Heart right ventricle (tissue), 16 donors: Measurements from ENCODE around the gene LRP5. TPM values are rescaled to one million over a fixed set of nuclear protein-coding genes. Genes with fewer than 3 reads are reported as not detected.

Experiments used
- ATAC-seq, 8 donors: fragments of 200-7000 bp; cut with Tn5 transposase; one replicate each; pipeline ENCODE4 v1.9.1; 2020; ENCODE audit warnings: mild to moderate bottlenecking in 8 of 8, moderate library complexity in 8 of 8, moderate number of reproducible peaks in 1 of 8
- DNase-seq, 2 donors: peaks; one replicate each; pipeline ENCODE4 v3.0.0-alpha.2; 2020
- H3K27ac ChIP-seq, 10 donors: fragments of 200-600 bp; sonication (generic) in 2 of 10; one replicate each; pipeline versions ENCODE4 v1.5.0 to v1.8.0; 2020 to 2022; ENCODE audit warnings: mild to moderate bottlenecking in 3 of 10
- H3K27me3 ChIP-seq, 7 donors: fragments of 200-600 bp; one replicate each; pipeline ENCODE4 v1.8.0; 2021 to 2022; ENCODE audit warnings: mild to moderate bottlenecking in 2 of 7
- H3K36me3 ChIP-seq, 9 donors: fragments of 200-600 bp; sonication (generic) in 1 of 9; one replicate each; pipeline versions ENCODE4 v1.5.0 to v1.8.0; 2020 to 2022; ENCODE audit warnings: mild to moderate bottlenecking in 2 of 9
- H3K4me1 ChIP-seq, 9 donors: fragments of 200-600 bp; sonication (generic) in 1 of 9; one replicate each; pipeline versions ENCODE4 v1.5.0 to v1.8.0; 2020 to 2022; ENCODE audit warnings: mild to moderate bottlenecking in 4 of 9
- H3K4me3 ChIP-seq, 10 donors: fragments of 200-600 bp; sonication (generic) in 2 of 10; one replicate each; pipeline versions ENCODE4 v1.5.0 to v1.8.0; 2020 to 2022; ENCODE audit warnings: mild to moderate bottlenecking in 7 of 10, moderate library complexity in 2 of 10
- H3K9me3 ChIP-seq, 11 donors: fragments of 200-600 bp in 10 of 11; sonication (generic) in 2 of 11; one replicate each; pipeline versions ENCODE4 v1.5.0 to v1.8.0; 2013 to 2022; ENCODE audit warnings: mild to moderate bottlenecking in 2 of 11, control low read depth in 1 of 11, moderate library complexity in 1 of 11
- WGBS, 2 donors: extraction: QIAGEN DNeasy Blood & Tissue Kit; methylation state at CpG; one replicate each; pipeline ENCODE4 v1.1.7; 2013; ENCODE audit warnings: inconsistent platforms in 1 of 2; 5-methylcytosine and 5-hydroxymethylcytosine counted together
- intact Hi-C, 10 donors: fragments of 100-400 bp; cut with DNase I; formaldehyde crosslinking; loops; one replicate each; pipeline versions ENCODE4 v1.11.1 to v1.14.2; 2022
- polyA plus RNA-seq, 2 donors: library from polyadenylated mRNA; stranded (reverse); fragments of 200-250 nt; gene quantifications; one replicate each; pipeline ENCODE4 v1.2.3, GENCODE V29; 2013
- total RNA-seq, 10 donors: library from RNA; stranded (reverse); fragmentation: NEBNext Ultra II Directional in 3 of 10; extraction: Animal tissue kit (Norgen Biotek cat#: 25700) in 3 of 10; gene quantifications; one replicate each; pipeline versions ENCODE4 v1.2.1 to v1.2.4, GENCODE V29; 2021 to 2023
- TF ChIP-seq, protein P1 (sequence below), 9 donors: fragments of 200-600 bp; sonication (generic) in 2 of 9; IDR thresholded peaks; one replicate each; pipeline versions ENCODE4 v1.5.0 to v1.8.0; 2021 to 2022; ENCODE audit warnings: antibody characterized with exemption in 9 of 9, mild to moderate bottlenecking in 5 of 9, moderate library complexity in 1 of 9
- donor health status: Arrhythmogenic right ventricular cardiomyopathy.
- donor health status: ischemic (EF 13 %, LVEDD 7.1; RV severe dilation, severe dysfunction).
- donor health status: healthy with polysubstance abuse.
- donor health status: DM: no; HTN: yes; CAD: no.
- donor health status: DM: no; HTN: no; CAD: no.
- donor health status: ischemic (EF 25% LVEDD 6.9; RV normal size, moderate dysfunction).
- donor health status: ischemic (EF 25% LVEDD 5.7; RV mildly dilated, moderate dysfunction).
- donor health status: healthy.
- donor health status: DM: yes; HTN: yes; CAD: no.
- donor health status: Ischemic cardiomyopathy.
- donor health status: ischemic (EF 35%, LVEDD 5.7; RV mildly dilated, moderate dysfunction).
- donor health status: nonischemic (EF 11% LVEDD 7.7; RV severe dilation, severe dysfunction).
- donor health status: DM: yes; HTN: yes; CAD: no.
- donor health status: PGD.
- donor health status: ischemic (EF 29% LVEDD 5.4; RV normal size, mild dysfunction).
- donor health status: nonischemic (EF 23%, LVEDD 6.1; RV moderate dilation, normal function).

LRP5 gene
- total and polyA plus RNA-seq, 12 donors: 23.2 to 73.3 (median 46.3) TPM

DNA sequence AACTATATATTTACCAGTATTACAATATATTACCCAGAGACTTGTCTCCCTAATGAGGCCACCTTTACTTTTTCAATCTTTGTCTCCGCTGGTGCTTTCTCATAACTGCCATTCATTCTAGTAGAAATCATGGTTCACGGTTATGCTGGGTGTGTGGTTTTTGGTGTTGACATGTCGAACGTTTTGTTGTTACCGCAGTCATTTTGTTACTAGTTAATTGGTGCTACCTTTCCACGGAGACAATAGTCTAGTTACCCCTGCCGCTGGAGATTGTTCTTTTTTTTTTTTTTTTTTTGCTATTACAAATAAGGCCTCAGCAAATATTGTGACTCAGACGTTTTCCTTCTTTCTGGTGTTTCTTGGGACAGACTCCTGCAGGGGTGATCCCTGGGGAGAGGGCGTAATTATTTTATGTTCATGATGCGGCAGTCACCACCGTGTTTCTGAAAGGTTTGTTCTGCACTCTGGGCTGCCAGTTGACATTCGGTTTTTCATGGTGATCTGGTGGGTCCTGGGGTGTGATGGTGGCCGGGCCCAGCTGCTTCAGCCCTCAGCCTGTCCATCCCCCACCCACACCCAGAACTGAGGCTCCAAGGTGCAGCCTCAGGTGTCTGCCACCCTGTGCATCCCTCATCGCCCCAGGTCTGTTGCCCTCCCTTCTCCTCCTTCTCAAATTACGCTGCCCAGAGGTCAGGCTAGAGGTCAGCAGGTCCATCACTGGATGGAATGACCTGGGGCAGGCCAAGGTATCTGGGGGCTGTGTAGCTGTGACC is 28.6 kb downstream of the LRP5 start:
- WGBS, 2 donors: 71 to 75% methylated on average over 15 of the region's 15 CpGs
- no peak for ATAC-seq
- intact Hi-C loops: no loop called here
- Histone ChIP-seq H3K27ac (peak overlapping the region in 2 of 10 donors; percentile 27 to 39), H3K4me3 (no peak overlapping the region), H3K27me3 (no peaks in the 10 kb centered on the region), H3K9me3 (peaks cover 0 to 5% (median 0%) of the 10 kb centered on the region in 11 donors), H3K36me3 (no peaks in the 10 kb centered on the region), H3K4me1 (peaks cover 31 to 84% (median 52%) of the 10 kb centered on the region in 9 donors)
- TF ChIP-seq, protein P1, sequence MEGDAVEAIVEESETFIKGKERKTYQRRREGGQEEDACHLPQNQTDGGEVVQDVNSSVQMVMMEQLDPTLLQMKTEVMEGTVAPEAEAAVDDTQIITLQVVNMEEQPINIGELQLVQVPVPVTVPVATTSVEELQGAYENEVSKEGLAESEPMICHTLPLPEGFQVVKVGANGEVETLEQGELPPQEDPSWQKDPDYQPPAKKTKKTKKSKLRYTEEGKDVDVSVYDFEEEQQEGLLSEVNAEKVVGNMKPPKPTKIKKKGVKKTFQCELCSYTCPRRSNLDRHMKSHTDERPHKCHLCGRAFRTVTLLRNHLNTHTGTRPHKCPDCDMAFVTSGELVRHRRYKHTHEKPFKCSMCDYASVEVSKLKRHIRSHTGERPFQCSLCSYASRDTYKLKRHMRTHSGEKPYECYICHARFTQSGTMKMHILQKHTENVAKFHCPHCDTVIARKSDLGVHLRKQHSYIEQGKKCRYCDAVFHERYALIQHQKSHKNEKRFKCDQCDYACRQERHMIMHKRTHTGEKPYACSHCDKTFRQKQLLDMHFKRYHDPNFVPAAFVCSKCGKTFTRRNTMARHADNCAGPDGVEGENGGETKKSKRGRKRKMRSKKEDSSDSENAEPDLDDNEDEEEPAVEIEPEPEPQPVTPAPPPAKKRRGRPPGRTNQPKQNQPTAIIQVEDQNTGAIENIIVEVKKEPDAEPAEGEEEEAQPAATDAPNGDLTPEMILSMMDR (IDR thresholded peaks at IDR 0.05): no peak
- no peak for DNase-seq

DNA sequence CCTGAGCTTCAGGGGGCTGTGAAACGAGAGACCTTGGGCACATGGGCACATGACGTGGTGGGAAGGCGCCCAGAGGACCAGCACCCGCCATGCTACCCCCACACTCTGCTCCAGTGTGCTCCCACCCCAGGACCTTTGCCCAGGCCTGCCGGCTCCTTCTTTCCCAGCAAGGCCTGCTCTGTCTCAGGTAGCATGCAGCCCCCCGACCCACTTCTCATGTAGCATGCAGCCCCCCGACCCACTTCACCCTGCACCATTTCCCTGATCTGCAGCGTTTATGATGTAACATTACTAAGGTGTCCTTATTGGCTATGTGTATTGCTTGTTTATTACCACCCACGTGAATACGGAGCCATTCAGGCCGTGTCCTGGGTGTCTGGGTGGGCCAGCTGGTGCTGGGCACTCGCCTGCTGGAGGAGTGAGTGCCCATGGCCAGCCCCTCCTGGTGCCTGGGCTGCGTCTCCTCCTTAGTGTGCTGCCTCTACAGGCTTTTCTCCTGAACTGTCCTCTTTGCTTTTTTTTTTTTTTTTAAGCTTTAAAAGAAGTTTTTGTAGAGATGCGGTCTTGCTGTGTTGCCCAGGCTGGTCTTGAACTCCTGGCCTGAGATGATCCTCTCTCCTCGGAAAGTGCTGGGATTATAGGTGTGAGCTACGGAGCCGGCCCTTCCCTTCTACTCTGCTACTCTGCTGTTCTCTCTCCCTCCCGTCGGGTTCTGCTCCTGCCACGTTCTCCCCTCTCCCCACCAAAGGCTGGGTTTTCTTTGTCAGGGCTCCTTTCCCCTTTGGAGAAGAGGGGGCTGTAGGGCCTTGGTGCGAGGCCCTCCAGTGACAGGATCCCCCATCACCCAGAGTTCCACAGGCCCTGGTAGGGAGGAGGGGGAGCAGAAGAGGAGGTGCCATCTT is 29.4 kb downstream of the LRP5 start:
- Histone ChIP-seq H3K27me3 (no peaks in the 10 kb centered on the region), H3K9me3 (peaks cover 0 to 5% (median 0%) of the 10 kb centered on the region in 11 donors), H3K4me1 (peaks cover 33 to 85% (median 54%) of the 10 kb centered on the region in 9 donors), H3K4me3 (no peak overlapping the region), H3K36me3 (no peaks in the 10 kb centered on the region), H3K27ac (peak overlapping the region in 5 of 10 donors; percentile 39 to 73 (median 44))
- intact Hi-C loops: no loop called here
- ATAC-seq (peak in 1 of 8 donors; percentile 16), DNase-seq (no peak)
- TF ChIP-seq, protein P1 (IDR thresholded peaks at IDR 0.05): no peak
- WGBS, 2 donors: 79 to 84% methylated on average over 21 of the region's 21 CpGs

DNA sequence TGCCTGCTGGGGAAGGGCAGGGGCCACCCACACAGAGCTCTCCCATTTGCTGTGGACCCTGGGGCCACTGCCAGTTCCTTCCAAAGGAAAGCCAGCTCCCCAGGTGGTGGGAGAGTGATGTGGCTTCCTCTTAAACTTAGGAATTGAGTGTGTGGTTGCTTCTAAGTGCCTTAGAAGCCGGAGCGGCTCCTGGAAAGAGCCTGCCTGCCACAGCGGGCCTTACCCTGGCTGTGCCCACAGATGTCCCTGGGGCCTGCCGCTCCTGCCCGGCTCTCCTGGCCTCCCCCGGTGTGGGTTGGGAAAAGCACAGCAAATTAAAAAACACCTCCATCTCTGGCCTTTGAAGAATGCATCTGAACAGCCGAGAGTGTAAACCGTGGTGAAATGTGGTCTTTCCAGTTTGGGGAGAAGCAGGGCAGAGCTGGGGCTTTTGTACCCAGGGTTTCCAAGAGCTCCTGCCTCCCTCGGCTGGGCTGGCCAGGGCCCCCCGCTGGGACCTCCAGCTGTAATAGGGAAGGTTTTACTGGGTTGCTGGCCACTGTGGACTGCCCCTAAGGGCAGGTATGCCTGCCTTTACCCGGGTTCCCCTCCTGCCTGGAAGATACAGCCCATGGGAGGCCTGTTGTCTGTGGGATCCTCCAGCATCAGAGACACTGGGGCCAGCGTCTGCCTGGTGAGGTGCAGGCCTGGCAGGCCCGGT is 30.2 kb downstream of the LRP5 start:
- Histone ChIP-seq H3K27ac (peak overlapping the region in 5 of 10 donors; percentile 39 to 73 (median 44)), H3K4me1 (peaks cover 31 to 85% (median 54%) of the 10 kb centered on the region in 9 donors), H3K9me3 (peaks cover 0 to 5% (median 0%) of the 10 kb centered on the region in 11 donors), H3K36me3 (no peaks in the 10 kb centered on the region), H3K27me3 (no peaks in the 10 kb centered on the region), H3K4me3 (no peak overlapping the region)
- TF ChIP-seq, protein P1 (IDR thresholded peaks at IDR 0.05): no peak
- intact Hi-C loops: no loop called here
- DNase-seq (no peak), ATAC-seq (peak in 3 of 8 donors; percentile 3 to 17 (median 5))
- WGBS, 2 donors: 62 to 74% methylated on average over 13 of the region's 13 CpGs
